Uterus (tissue), 4 donors: ENCODE data around the gene AIDA. TPM values are rescaled to one million over a fixed set of nuclear protein-coding genes. Genes with fewer than 3 reads are reported as not detected.

Experiments
- DNase-seq, 2 donors: peaks; one replicate each; pipeline ENCODE4 v3.0.0-alpha.2; 2019 to 2020
- H3K27ac ChIP-seq, 2 donors: fragments of 200-600 bp; sonication (generic); 1 replicate in 1 of 2; 2 replicates in 1 of 2; pipeline ENCODE4 v1.5.1; 2016 to 2018
- H3K27me3 ChIP-seq, 2 donors: fragments of 200-600 bp; sonication (generic); one replicate each; pipeline ENCODE4 v1.5.1; 2018 to 2019; ENCODE audit warnings: control low read depth in 1 of 2
- H3K36me3 ChIP-seq, 2 donors: fragments of 200-600 bp; sonication (generic); one replicate each; pipeline ENCODE4 v1.5.1; 2019; ENCODE audit warnings: control low read depth in 1 of 2
- H3K4me1 ChIP-seq, 2 donors: fragments of 200-600 bp; sonication (generic); one replicate each; pipeline ENCODE4 v1.5.1; 2018 to 2019; ENCODE audit warnings: control low read depth in 1 of 2
- H3K4me3 ChIP-seq, 2 donors: fragments of 200-600 bp; sonication (generic); 1 replicate in 1 of 2; 2 replicates in 1 of 2; pipeline ENCODE4 v1.5.1; 2018 to 2019; ENCODE audit warnings: mild to moderate bottlenecking in 1 of 2
- H3K9me3 ChIP-seq, 2 donors: fragments of 200-600 bp; sonication (generic); one replicate each; pipeline ENCODE4 v1.5.1; 2019; ENCODE audit warnings: control low read depth in 1 of 2
- POLR2A ChIP-seq, 2 donors: fragments of 450-650 bp; IDR thresholded peaks; one replicate each; pipeline ENCODE4 v1.6.1; 2016; ENCODE audit warnings: antibody characterized with exemption in 2 of 2, mild to moderate bottlenecking in 1 of 2, moderate library complexity in 1 of 2
- intact Hi-C: fragments of 100-400 bp; cut with DNase I; formaldehyde crosslinking; loops from one replicate; pipeline ENCODE4 v1.15.1; 2023; ENCODE audit warnings: low total_unique reads
- total RNA-seq, 4 donors: library from RNA; depleted of rRNA in 3 of 4; stranded (reverse); fragments of >200 nt in 3 of 4; gene quantifications; one replicate each; pipeline versions ENCODE4 v1.1.0 to v1.2.4, GENCODE V29; 2014 to 2023
- TF ChIP-seq, protein P1 (sequence below), 4 experiments: fragments of 200-600 bp in 2 of 4; fragments of 450-650 bp in 2 of 4; sonication (generic) in 2 of 4; IDR thresholded peaks; one replicate each; pipeline ENCODE4 v1.5.1; 2016 to 2019; ENCODE audit warnings: antibody characterized with exemption in 4 of 4, mild to moderate bottlenecking in 2 of 4, moderate library complexity in 1 of 4
- donor health status: DM: yes; HTN: yes; CAD: no.

AIDA gene
- total RNA-seq, 4 donors from 2014 or later: 20.2 to 94.1 (median 74.0) TPM

DNA sequence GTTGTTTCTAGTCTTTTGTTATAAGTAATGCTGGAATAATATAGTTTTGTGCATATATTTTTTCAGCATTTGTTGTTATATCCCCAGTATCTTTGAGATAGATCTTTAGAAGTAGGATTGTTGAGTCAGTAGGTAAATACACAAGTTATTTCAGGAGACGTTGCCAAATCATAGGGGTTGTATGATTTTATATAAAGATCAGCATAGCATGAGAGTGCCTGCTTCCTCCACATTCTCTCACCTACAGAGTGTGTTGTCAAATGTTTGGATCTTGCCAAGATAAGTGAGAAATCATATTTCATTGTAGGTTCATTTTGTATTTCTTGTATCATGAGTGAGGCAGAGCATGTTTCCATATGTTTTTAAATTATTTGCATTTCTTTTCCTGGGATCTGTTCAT is 69.8 kb downstream of the AIDA start:
- Histone ChIP-seq H3K27ac (no peak overlapping the region), H3K9me3 (no peaks in the 10 kb centered on the region), H3K27me3 (no peaks in the 10 kb centered on the region), H3K4me3 (no peak overlapping the region), H3K4me1 (peaks cover 0 to 10% of the 10 kb centered on the region in 2 donors), H3K36me3 (no peaks in the 10 kb centered on the region)
- DNase-seq: no peak
- TF ChIP-seq, protein P1, sequence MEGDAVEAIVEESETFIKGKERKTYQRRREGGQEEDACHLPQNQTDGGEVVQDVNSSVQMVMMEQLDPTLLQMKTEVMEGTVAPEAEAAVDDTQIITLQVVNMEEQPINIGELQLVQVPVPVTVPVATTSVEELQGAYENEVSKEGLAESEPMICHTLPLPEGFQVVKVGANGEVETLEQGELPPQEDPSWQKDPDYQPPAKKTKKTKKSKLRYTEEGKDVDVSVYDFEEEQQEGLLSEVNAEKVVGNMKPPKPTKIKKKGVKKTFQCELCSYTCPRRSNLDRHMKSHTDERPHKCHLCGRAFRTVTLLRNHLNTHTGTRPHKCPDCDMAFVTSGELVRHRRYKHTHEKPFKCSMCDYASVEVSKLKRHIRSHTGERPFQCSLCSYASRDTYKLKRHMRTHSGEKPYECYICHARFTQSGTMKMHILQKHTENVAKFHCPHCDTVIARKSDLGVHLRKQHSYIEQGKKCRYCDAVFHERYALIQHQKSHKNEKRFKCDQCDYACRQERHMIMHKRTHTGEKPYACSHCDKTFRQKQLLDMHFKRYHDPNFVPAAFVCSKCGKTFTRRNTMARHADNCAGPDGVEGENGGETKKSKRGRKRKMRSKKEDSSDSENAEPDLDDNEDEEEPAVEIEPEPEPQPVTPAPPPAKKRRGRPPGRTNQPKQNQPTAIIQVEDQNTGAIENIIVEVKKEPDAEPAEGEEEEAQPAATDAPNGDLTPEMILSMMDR (IDR thresholded peaks at IDR 0.05): no peak
- TF ChIP-seq POLR2A (IDR thresholded peaks at IDR 0.05): no peak
- intact Hi-C loops: no loop called here

DNA sequence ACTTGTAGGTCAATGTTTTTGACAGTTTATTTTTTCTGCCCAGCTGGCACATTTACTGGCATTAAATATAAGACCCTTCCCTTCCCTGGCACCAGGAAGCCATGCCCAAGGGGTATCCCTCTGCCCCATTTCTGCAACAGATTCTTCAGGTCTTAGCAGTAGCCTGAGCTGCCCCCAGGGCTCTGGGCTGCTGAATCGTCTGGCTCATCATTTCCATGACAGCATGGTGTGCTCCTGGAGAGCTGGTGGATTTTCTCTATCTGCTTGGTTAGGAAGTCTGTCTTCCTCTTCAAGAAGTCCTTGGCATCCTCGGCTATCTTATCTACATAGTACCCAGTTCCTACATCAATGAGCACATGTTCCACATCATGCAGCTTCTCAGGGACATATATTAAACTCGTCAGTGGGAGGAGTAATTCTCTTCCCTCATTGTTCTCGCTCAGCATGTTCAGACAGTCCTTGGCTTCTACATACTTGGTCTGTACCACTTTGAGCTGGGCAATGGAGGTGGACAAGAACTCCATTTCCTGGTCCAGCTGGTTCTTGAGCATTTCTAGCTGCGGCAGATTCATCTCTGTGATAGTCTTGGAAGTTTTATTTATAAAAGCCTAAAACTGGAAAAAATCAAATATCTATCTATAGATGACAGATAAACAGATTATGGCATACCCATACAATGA is 70.9 kb downstream of the AIDA start:
- H3K27ac ChIP-seq: no peak overlapping the region
- no peak overlapping the region for H3K4me3 ChIP-seq
- no peaks in the 10 kb centered on the region for H3K36me3 ChIP-seq
- H3K27me3 ChIP-seq: no peaks in the 10 kb centered on the region
- no peaks in the 10 kb centered on the region for H3K9me3 ChIP-seq
- intact Hi-C loops: no loop called here
- peaks cover 0 to 5% of the 10 kb centered on the region in 2 donors for H3K4me1 ChIP-seq
- DNase-seq: no peak
- TF ChIP-seq, protein P1 (IDR thresholded peaks at IDR 0.05): no peak
- no peak for TF ChIP-seq POLR2A (IDR thresholded peaks at IDR 0.05)

DNA sequence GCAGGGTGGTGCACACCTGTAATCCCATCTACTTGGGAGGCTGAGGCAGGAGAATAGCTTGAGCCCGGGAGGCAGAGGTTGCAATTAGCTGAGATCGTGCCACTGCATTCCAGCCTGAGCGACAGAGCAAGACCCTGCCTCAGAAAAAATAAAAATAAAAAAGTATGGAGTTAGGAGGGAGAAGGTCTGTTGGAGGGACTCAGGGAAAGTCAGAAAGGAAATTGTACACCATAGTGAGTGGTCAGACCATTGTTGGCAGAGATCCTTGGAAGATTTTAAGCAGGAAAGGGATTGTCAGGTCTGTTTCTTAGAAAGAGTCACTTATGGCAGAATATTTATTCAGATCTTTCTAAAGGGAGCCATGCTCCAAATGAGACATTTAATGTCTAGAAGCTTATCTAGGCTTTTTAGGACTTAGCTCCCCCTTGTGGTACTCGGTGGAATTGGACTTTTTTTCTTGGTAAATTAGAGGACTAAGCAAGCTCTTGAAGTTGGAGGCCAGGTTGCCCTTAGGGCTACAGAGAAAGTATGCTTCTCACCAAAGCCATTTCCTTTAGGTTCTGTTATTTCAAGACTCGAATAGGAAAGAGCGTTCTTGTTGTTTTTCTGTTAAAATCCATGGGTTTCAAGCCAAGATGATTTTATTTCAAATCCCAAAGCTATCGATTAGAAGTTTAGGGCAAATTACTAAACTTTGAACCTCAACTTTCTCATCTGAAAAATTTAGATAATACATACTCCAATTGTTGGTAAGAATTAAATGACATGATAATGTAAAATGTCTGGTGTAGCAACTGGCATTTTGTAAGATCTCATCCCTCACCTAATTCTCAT is 77.9 kb downstream of the AIDA start:
- Histone ChIP-seq H3K9me3 (no peaks in the 10 kb centered on the region), H3K27ac (peak overlapping the region in 1 of 2 donors; percentile 20), H3K4me3 (no peak overlapping the region), H3K36me3 (no peaks in the 10 kb centered on the region), H3K27me3 (no peaks in the 10 kb centered on the region), H3K4me1 (no peaks in the 10 kb centered on the region)
- TF ChIP-seq, protein P1 (IDR thresholded peaks at IDR 0.05): peak; percentile 77 to 91 (median 81)
- TF ChIP-seq POLR2A (IDR thresholded peaks at IDR 0.05): no peak
- intact Hi-C loops: loop anchor here (10.0 kb wide), 1 partner anchor 170 kb away; no protein-coding TSS in a partner anchor
- peak in 1 of 2 donors; percentile 83 for DNase-seq

DNA sequence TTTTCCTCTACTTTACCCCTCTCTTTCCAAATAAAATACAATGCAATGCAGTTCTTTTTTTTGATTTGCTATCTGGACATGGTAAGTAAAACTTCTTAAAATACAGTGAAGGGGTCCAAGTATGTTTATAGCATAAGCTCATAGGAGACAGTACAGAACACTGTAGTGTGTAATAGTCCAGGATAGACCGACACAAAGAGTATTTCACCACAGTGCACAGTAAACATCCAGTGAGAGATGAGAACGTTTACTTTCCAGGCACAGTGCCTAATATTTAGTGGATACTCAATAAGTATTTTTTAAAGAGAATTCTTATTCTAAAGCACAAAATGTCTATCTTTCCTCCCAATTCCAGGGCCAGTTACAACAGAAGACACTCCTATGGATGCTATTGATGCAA is 79.5 kb downstream of the AIDA start:
- intact Hi-C loops: loop anchor here (10.0 kb wide), 1 partner anchor 168 kb away; no protein-coding TSS in a partner anchor
- Histone ChIP-seq H3K4me1 (no peaks in the 10 kb centered on the region), H3K27ac (no peak overlapping the region), H3K27me3 (no peaks in the 10 kb centered on the region), H3K9me3 (no peaks in the 10 kb centered on the region), H3K4me3 (no peak overlapping the region), H3K36me3 (no peaks in the 10 kb centered on the region)
- DNase-seq: no peak
- TF ChIP-seq, protein P1 (IDR thresholded peaks at IDR 0.05): no peak
- TF ChIP-seq POLR2A (IDR thresholded peaks at IDR 0.05): no peak
